HCT116 (cell line): Measurements from ENCODE around the gene SERPINE3.

Source experiments
- CEBPB ChIP-seq: IDR thresholded peaks from 2 replicates; pipeline ENCODE4 v1.6.1; 2012; ENCODE audit warnings: low read depth
- EZH2 ChIP-seq: fragments of 200-600 bp; sonication (generic); IDR thresholded peaks from 2 replicates; pipeline ENCODE4 v1.6.1; 2017; ENCODE audit warnings: antibody characterized with exemption, mixed run types
- POLR2A ChIP-seq: IDR thresholded peaks from 2 replicates; pipeline ENCODE4 v1.7.0; 2011; ENCODE audit warnings: borderline replicate concordance; ENCODE audit not compliant: insufficient read depth, insufficient read length; ENCODE audit errors: extremely low read depth
- POLR2AphosphoS5 ChIP-seq: IDR thresholded peaks from 2 replicates; pipeline ENCODE4 v1.6.1; 2011; ENCODE audit warnings: mild to moderate bottlenecking, low read depth, low read length, moderate library complexity
- SP1 ChIP-seq: IDR thresholded peaks from 2 replicates; pipeline ENCODE4 v1.6.1; 2012; ENCODE audit warnings: low read depth
- TCF7L2 ChIP-seq: IDR thresholded peaks from 2 replicates; pipeline ENCODE4 v1.7.0; 2011; ENCODE audit warnings: borderline replicate concordance, inconsistent platforms; ENCODE audit not compliant: insufficient read depth, insufficient read length; ENCODE audit errors: extremely low read depth
- TF ChIP-seq, protein P1 (sequence below), 3 experiments: fragments of 200-600 bp in 1 of 3; sonication (generic) in 1 of 3; IDR thresholded peaks in 2 of 3; conservative IDR thresholded peaks in 1 of 3; 2 replicates each; pipeline ENCODE4 v1.5.1; 2012 to 2017; ENCODE audit warnings: low read depth in 2 of 3, low read length in 2 of 3, antibody characterized with exemption in 1 of 3, borderline replicate concordance in 1 of 3, control low read depth in 1 of 3, mild to moderate bottlenecking in 1 of 3, mixed read lengths in 1 of 3, mixed run types in 1 of 3, moderate library complexity in 1 of 3; ENCODE audit not compliant: insufficient read depth in 1 of 3
- TF ChIP-seq, protein P2 (sequence below): IDR thresholded peaks from 2 replicates; pipeline ENCODE4 v1.6.1; 2011; ENCODE audit warnings: mild to moderate bottlenecking, low read length, moderate library complexity; ENCODE audit not compliant: insufficient replicate concordance; ENCODE audit errors: extremely low read depth
- TF ChIP-seq, protein P3 (sequence below): IDR thresholded peaks from 2 replicates; pipeline ENCODE4 v1.6.1; 2012; ENCODE audit warnings: low read depth

DNA sequence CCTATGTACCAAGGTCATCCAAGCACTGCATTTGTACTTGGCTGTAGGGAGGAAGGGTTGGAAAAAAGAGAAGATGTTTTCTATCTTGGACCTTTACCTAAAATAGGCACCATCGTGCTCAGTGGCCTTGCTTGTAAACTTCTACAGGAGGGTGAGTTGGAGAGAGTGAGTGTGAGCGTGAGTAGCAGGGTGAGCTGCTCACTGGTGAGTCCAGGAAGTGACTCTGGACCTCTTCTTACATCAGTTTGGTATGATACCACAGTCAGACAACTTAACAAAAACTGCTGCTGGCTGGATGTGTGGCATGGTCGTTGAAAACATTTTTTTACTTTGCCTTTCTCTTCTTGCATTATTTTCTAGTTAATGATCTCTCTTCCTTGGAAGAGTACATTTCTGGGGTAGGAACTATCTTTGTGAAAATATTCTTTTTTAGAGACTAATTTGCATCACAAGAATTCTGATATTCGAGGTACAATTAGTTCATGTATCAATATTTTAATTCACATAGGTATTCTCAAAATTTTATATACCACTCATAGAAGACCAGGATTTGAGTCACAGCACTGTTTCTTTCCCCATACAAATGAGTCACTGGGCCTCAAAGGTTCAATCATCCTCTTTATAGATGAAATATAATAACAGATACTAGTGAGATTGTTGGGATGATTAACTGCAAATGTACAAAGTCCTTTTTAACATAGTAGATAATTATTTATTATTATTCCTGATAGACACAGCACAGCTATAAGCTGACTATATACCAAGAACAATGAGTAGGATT is 651 bp downstream of the SERPINE3 start:
- TF ChIP-seq, protein P1, sequence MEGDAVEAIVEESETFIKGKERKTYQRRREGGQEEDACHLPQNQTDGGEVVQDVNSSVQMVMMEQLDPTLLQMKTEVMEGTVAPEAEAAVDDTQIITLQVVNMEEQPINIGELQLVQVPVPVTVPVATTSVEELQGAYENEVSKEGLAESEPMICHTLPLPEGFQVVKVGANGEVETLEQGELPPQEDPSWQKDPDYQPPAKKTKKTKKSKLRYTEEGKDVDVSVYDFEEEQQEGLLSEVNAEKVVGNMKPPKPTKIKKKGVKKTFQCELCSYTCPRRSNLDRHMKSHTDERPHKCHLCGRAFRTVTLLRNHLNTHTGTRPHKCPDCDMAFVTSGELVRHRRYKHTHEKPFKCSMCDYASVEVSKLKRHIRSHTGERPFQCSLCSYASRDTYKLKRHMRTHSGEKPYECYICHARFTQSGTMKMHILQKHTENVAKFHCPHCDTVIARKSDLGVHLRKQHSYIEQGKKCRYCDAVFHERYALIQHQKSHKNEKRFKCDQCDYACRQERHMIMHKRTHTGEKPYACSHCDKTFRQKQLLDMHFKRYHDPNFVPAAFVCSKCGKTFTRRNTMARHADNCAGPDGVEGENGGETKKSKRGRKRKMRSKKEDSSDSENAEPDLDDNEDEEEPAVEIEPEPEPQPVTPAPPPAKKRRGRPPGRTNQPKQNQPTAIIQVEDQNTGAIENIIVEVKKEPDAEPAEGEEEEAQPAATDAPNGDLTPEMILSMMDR (IDR thresholded peaks at IDR 0.05 in 2 of 3, conservative IDR thresholded peaks at IDR 0.05 in 1 of 3; ENCODE audit: borderline replicate concordance in 1 of 3, insufficient read depth in 1 of 3, low read depth in 2 of 3, low read length in 2 of 3): no peak
- TF ChIP-seq POLR2A (no peak), EZH2 (no peak), SP1 (no peak), CEBPB (no peak), POLR2AphosphoS5 (no peak), TCF7L2 (no peak)
- TF ChIP-seq, protein P2, sequence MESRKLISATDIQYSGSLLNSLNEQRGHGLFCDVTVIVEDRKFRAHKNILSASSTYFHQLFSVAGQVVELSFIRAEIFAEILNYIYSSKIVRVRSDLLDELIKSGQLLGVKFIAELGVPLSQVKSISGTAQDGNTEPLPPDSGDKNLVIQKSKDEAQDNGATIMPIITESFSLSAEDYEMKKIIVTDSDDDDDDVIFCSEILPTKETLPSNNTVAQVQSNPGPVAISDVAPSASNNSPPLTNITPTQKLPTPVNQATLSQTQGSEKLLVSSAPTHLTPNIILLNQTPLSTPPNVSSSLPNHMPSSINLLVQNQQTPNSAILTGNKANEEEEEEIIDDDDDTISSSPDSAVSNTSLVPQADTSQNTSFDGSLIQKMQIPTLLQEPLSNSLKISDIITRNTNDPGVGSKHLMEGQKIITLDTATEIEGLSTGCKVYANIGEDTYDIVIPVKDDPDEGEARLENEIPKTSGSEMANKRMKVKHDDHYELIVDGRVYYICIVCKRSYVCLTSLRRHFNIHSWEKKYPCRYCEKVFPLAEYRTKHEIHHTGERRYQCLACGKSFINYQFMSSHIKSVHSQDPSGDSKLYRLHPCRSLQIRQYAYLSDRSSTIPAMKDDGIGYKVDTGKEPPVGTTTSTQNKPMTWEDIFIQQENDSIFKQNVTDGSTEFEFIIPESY: no peak
- TF ChIP-seq, protein P3, sequence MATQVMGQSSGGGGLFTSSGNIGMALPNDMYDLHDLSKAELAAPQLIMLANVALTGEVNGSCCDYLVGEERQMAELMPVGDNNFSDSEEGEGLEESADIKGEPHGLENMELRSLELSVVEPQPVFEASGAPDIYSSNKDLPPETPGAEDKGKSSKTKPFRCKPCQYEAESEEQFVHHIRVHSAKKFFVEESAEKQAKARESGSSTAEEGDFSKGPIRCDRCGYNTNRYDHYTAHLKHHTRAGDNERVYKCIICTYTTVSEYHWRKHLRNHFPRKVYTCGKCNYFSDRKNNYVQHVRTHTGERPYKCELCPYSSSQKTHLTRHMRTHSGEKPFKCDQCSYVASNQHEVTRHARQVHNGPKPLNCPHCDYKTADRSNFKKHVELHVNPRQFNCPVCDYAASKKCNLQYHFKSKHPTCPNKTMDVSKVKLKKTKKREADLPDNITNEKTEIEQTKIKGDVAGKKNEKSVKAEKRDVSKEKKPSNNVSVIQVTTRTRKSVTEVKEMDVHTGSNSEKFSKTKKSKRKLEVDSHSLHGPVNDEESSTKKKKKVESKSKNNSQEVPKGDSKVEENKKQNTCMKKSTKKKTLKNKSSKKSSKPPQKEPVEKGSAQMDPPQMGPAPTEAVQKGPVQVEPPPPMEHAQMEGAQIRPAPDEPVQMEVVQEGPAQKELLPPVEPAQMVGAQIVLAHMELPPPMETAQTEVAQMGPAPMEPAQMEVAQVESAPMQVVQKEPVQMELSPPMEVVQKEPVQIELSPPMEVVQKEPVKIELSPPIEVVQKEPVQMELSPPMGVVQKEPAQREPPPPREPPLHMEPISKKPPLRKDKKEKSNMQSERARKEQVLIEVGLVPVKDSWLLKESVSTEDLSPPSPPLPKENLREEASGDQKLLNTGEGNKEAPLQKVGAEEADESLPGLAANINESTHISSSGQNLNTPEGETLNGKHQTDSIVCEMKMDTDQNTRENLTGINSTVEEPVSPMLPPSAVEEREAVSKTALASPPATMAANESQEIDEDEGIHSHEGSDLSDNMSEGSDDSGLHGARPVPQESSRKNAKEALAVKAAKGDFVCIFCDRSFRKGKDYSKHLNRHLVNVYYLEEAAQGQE: no peak
